HepG2 (cell line): ENCODE data around the gene LILRB2. TPM values are rescaled to one million over a fixed set of nuclear protein-coding genes. Genes with fewer than 3 reads are reported as not detected.

ENCODE experiments used
- ATAC-seq: fragments of 200-7000 bp; cut with Tn5 transposase; 3 replicates; pipeline ENCODE4 v1.9.1; 2020; ENCODE audit warnings: mild to moderate bottlenecking, moderate library complexity
- BruUV-seq: library from RNA; stranded (reverse); fragments of 400-500 nt; replicated peaks from 2 replicates; lab custom pipeline; 2021; lab: Mats Ljungman, UMichigan
- CTCF ChIA-PET: fragments of 300-600 bp; formaldehyde crosslinking; extraction: SDS; loops from one replicate; lab custom pipeline; 2021; ENCODE audit warnings: low total read pairs, inconsistent platforms, low intra/inter-chr PET ratio; lab: Yijun Ruan, JAX
- POLR2A ChIA-PET: fragments of 350-600 bp; sonication (Branson Sonifier 250); formaldehyde crosslinking; loops from one replicate; lab custom pipeline; 2020; ENCODE audit warnings: antibody characterized with exemption, inconsistent platforms; lab: Yijun Ruan, JAX
- DNase-seq: peaks from one replicate; pipeline ENCODE4 v3.0.0-alpha.2; 2015; ENCODE audit warnings: low spot score
- FAIRE-seq: peaks from 3 replicates; lab custom pipeline; 2011; peaks lifted over from hg19 to GRCh38; lab: Jason Lieb, UNC
- H2AFZ ChIP-seq: one replicate; pipeline ENCODE4 v1.6.1; 2011; ENCODE audit warnings: low read length, inconsistent platforms
- H3K27ac ChIP-seq: fragments of 300-600 bp; 3 replicates; pipeline ENCODE4 v1.8.0; 2011; ENCODE audit warnings: mixed run types, mild to moderate bottlenecking, mixed read lengths, low read length, inconsistent platforms; ENCODE audit not compliant: insufficient read depth; ENCODE audit errors: extremely low read length
- H3K27me3 ChIP-seq, 2 experiments: fragments of 200-600 bp in 1 of 2; 2 replicates in 1 of 2; 3 replicates in 1 of 2; pipeline versions ENCODE4 v1.6.0 to v1.8.0; 2011; ENCODE audit warnings: low read length in 2 of 2, mild to moderate bottlenecking in 2 of 2, moderate library complexity in 2 of 2, inconsistent platforms in 1 of 2; ENCODE audit not compliant: insufficient read depth in 2 of 2, control insufficient read depth in 1 of 2
- H3K36me3 ChIP-seq, 2 experiments: fragments of 200-600 bp in 1 of 2; replicated peaks in 1 of 2; 2 replicates in 1 of 2; 3 replicates in 1 of 2; pipeline versions ENCODE4 v1.5.1 to v1.8.0; 2011; ENCODE audit warnings: low read length in 2 of 2, inconsistent platforms in 1 of 2; ENCODE audit not compliant: insufficient read depth in 2 of 2, control insufficient read depth in 1 of 2
- H3K4me1 ChIP-seq: 2 replicates; pipeline ENCODE4 v1.5.1; 2012; ENCODE audit warnings: low read length, inconsistent platforms; ENCODE audit not compliant: insufficient read depth
- H3K4me2 ChIP-seq: 2 replicates; pipeline ENCODE4 v1.6.0; 2011; ENCODE audit warnings: low read depth, low read length, inconsistent platforms
- H3K4me3 ChIP-seq, 3 experiments: fragments of 200-600 bp in 1 of 3; sonication (generic), shearing (Covaris generic) in 1 of 3; replicated peaks in 1 of 3; 2 replicates each; pipeline ENCODE4 v1.5.1; 2011 to 2016; ENCODE audit warnings: low read length in 3 of 3, inconsistent platforms in 2 of 3, low read depth in 2 of 3, mild to moderate bottlenecking in 2 of 3, control low read depth in 1 of 3, mixed read lengths in 1 of 3; ENCODE audit not compliant: insufficient read depth in 1 of 3
- H3K79me2 ChIP-seq: one replicate; pipeline ENCODE4 v1.6.1; 2011; ENCODE audit warnings: low read length, inconsistent platforms; ENCODE audit not compliant: insufficient read depth
- H3K9ac ChIP-seq: 2 replicates; pipeline ENCODE4 v1.6.0; 2011; ENCODE audit warnings: mild to moderate bottlenecking, low read depth, low read length, inconsistent platforms; ENCODE audit not compliant: insufficient read depth
- H3K9me3 ChIP-seq: 2 replicates; pipeline ENCODE4 v1.5.1; 2012; ENCODE audit warnings: mild to moderate bottlenecking, low read length
- H4K20me1 ChIP-seq: 2 replicates; pipeline ENCODE4 v1.6.0; 2011; ENCODE audit warnings: inconsistent platforms, mild to moderate bottlenecking, low read length, moderate library complexity; ENCODE audit not compliant: insufficient read depth
- HNRNPH1 ChIP-seq: fragments of 200-400 bp; formaldehyde crosslinking; optimal IDR thresholded peaks from 2 replicates; pipeline ENCODE3; 2017; ENCODE audit warnings: mild to moderate bottlenecking, low read depth, low read length
- KDM6A ChIP-seq: IDR thresholded peaks from 2 replicates; pipeline ENCODE4 v1.6.1; 2016; ENCODE audit warnings: low read depth
- MED8 ChIP-seq: sonication (generic); formaldehyde crosslinking; IDR thresholded peaks from 2 replicates; pipeline ENCODE4 v1.8.1; 2023; ENCODE audit warnings: mild to moderate bottlenecking, missing genetic modification reagents; ENCODE audit not compliant: insufficient replicate concordance
- NR2F2 ChIP-seq: IDR thresholded peaks from 2 replicates; pipeline ENCODE4 v1.6.1; 2012; ENCODE audit warnings: low read depth, inconsistent platforms, borderline replicate concordance
- PCBP1 ChIP-seq: fragments of 200-400 bp; formaldehyde crosslinking; IDR thresholded peaks from 2 replicates; pipeline ENCODE4 v1.6.1; 2017; ENCODE audit warnings: mild to moderate bottlenecking, low read depth, low read length, borderline replicate concordance
- PHF21A ChIP-seq: sonication (generic); formaldehyde crosslinking; IDR thresholded peaks from 2 replicates; pipeline ENCODE4 v1.5.0; 2020; ENCODE audit warnings: mild to moderate bottlenecking, missing genetic modification reagents
- RORA ChIP-seq: sonication (generic); formaldehyde crosslinking; IDR thresholded peaks from 2 replicates; pipeline ENCODE4 v1.5.0; 2020; ENCODE audit warnings: mild to moderate bottlenecking, missing genetic modification reagents, moderate library complexity
- SMARCC2 ChIP-seq: fragments of 450-650 bp; IDR thresholded peaks from 2 replicates; pipeline ENCODE4 v1.6.1; 2017; ENCODE audit warnings: antibody characterized with exemption, mild to moderate bottlenecking
- SPEN ChIP-seq: sonication (generic); formaldehyde crosslinking; IDR thresholded peaks from 2 replicates; pipeline ENCODE4 v1.5.1; 2020; ENCODE audit warnings: low read depth, mild to moderate bottlenecking, missing genetic modification reagents
- ZBED4 ChIP-seq: sonication (generic); formaldehyde crosslinking; IDR thresholded peaks from 2 replicates; pipeline ENCODE4 v1.4.0; 2020; ENCODE audit warnings: missing genetic modification reagents, borderline replicate concordance
- ZBTB14 ChIP-seq: sonication (generic); formaldehyde crosslinking; IDR thresholded peaks from 2 replicates; pipeline ENCODE4 v1.4.0; 2020; ENCODE audit warnings: missing genetic modification reagents
- ZBTB3 ChIP-seq: sonication (generic); formaldehyde crosslinking; IDR thresholded peaks from 2 replicates; pipeline ENCODE4 v1.4.0; 2020; ENCODE audit warnings: low read depth, mild to moderate bottlenecking, moderate library complexity, missing genetic modification reagents, borderline replicate concordance
- ZFP82 ChIP-seq: sonication (generic); formaldehyde crosslinking; IDR thresholded peaks from 2 replicates; pipeline ENCODE4 v1.5.1; 2020; ENCODE audit warnings: mild to moderate bottlenecking, missing genetic modification reagents, borderline replicate concordance
- ZMYM3 ChIP-seq: sonication (generic); formaldehyde crosslinking; IDR thresholded peaks from 2 replicates; pipeline ENCODE4 v1.5.1; 2020; ENCODE audit warnings: mild to moderate bottlenecking, missing genetic modification reagents
- ZNF232 ChIP-seq: sonication (generic); formaldehyde crosslinking; IDR thresholded peaks from 2 replicates; pipeline ENCODE4 v1.4.0; 2020; ENCODE audit warnings: missing genetic modification reagents, borderline replicate concordance
- ZNF432 ChIP-seq: sonication (generic); formaldehyde crosslinking; IDR thresholded peaks from 2 replicates; pipeline ENCODE4 v1.5.0; 2020; ENCODE audit warnings: missing genetic modification reagents, mild to moderate bottlenecking, borderline replicate concordance
- WGBS: methylation state at CpG from one replicate; pipeline ENCODE4 v1.1.6; 2017; ENCODE audit warnings: low lambda C conversion rate; 5-methylcytosine and 5-hydroxymethylcytosine counted together
- in situ Hi-C: cut with HindIII; loops from 2 replicates; pipeline ENCODE4 v1.10.0; 2017; ENCODE audit warnings: low pct_unique_long_range_greater_than_20kb; ENCODE audit not compliant: extremely low pct_ligation_motif_present
- intact Hi-C: fragments of 100-400 bp; cut with micrococcal nuclease; formaldehyde crosslinking; loops from one replicate; pipeline ENCODE4 v1.10.0; 2022; ENCODE audit not compliant: unreplicated experiment
- polyA plus RNA-seq, 8 experiments: library from polyadenylated mRNA; depleted of rRNA in 3 of 8; stranded (reverse) in 7 of 8; unstranded in 1 of 8; fragments of >200 nt; fragmentation: Illumina TruSeq in 4 of 8; extraction: Trizol in 4 of 8; gene quantifications; 2 replicates each; pipeline versions ENCODE4 v1.2.1 to v1.2.3, GENCODE V29; 2011 to 2016; ENCODE audit warnings: low read depth in 4 of 8, missing spikeins in 1 of 8, mixed read lengths in 1 of 8; ENCODE audit not compliant: insufficient read depth in 1 of 8
- total RNA-seq, 5 experiments: library from RNA; depleted of rRNA; stranded (reverse); fragments of >200 nt; fragmentation: Illumina TruSeq; extraction: Trizol; gene quantifications; 2 replicates each; pipeline ENCODE4 v1.2.3, GENCODE V29; 2016; ENCODE audit warnings: low read depth in 1 of 5

The LILRB2 gene
- total and polyA plus RNA-seq, 2 of the 13 experiments (the other 11 are each of a cell fraction or from before 2014, with no cell fraction given), result not detected

GRCh38 chr19:54309811-54310210 lies 28.9 kb upstream of the LILRB2 start:
- DNase-seq, result no peak
- Histone ChIP-seq H3K79me2 (no peaks in the 10 kb centered on the region), H3K4me1 (no peaks in the 10 kb centered on the region), H3K27ac (no peak overlapping the region), H3K27me3 (peaks cover 2 to 8% of the 10 kb centered on the region in 2 experiments; a peak in 3 of 5 replicates), H3K36me3 (no peaks in the 10 kb centered on the region), H3K4me2 (no peak overlapping the region), H3K9ac (no peak overlapping the region), H3K9me3 (no peaks in the 10 kb centered on the region), H4K20me1 (no peaks in the 10 kb centered on the region), H2AFZ (no peak overlapping the region), H3K4me3 (no peak overlapping the region)
- ChIA-PET CTCF (no interaction called here), POLR2A (no interaction called here)
- in situ Hi-C loops (no loop called here), intact Hi-C loops (no loop called here)
- 0% methylated on average over 6 of the region's 12 CpGs for WGBS
- no peak for ATAC-seq
- FAIRE-seq, result no peak
- TF ChIP-seq RORA (CRISPR knock-in tag) (no peak), SMARCC2 (no peak), ZBED4 (CRISPR knock-in tag) (no peak), KDM6A (CRISPR knock-in tag) (no peak), ZFP82 (CRISPR knock-in tag) (no peak), NR2F2 (no peak), ZMYM3 (CRISPR knock-in tag) (no peak), ZNF232 (no peak), ZBTB3 (no peak), HNRNPH1 (no peak), PCBP1 (no peak), MED8 (CRISPR knock-in tag) (no peak), PHF21A (CRISPR knock-in tag) (no peak), SPEN (CRISPR knock-in tag) (no peak), ZNF432 (CRISPR knock-in tag) (no peak), ZBTB14 (CRISPR knock-in tag) (no peak)
- BruUV-seq, result no TSS peak
